ENCODE results near the gene ADGRB2. TPM values are rescaled to one million over a fixed set of nuclear protein-coding genes. Genes with fewer than 3 reads are reported as not detected.

ADGRB2 gene
- total RNA-seq, 1 experiment from 2014 or later = 12.3 TPM

DNA sequence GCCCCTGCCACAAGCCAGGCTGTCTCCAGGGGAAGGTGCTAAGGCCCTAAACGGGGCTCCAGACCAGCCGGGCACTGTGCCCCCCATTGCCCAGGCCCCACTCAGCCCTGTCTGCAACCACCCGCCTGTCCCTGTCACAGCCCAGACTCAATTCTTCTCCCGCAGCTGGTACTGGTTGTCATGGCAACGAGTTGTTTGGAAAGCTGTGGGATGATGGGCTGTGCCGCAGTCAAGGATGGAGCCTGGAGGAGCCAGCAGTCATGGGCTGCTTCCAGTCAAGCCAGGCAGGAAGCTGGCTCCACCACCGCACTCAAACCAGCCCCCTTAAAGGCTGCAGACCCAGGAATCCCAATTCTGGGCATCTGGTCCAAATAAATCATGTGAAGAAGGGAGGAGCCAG, 47.5 kb upstream of the ADGRB2 start:
- H3K9me2 ChIP-seq (replicated peaks; ENCODE audit: low read length) = no peaks in the 10 kb centered on the region
- CTCF ChIA-PET = interaction anchor here (0.7 kb wide), 1 partner anchor 14 kb away, joined by 4 read pairs; no protein-coding TSS in a partner anchor
- H3K4me2 ChIP-seq (ENCODE audit: low read length) = no peak overlapping the region
- BruUV-seq (replicated peaks) = no TSS peak
- intact Hi-C loops (cut with micrococcal nuclease) = loop anchor here (10.0 kb wide), 1 partner anchor 123 kb away; the partner anchor contains the start of gene PTP4A2
- DNase-seq = no peak
- POLR2A ChIA-PET (ENCODE audit: unreplicated experiment) = no interaction called here
- H3F3A ChIP-seq (ENCODE audit: low read length, unreplicated experiment) = peaks cover 6% of the 10 kb centered on the region
- no peak overlapping the region for H3K4me3 ChIP-seq (ENCODE audit: low read length)
- TF ChIP-seq EZH2 (IDR thresholded peaks at IDR 0.05; ENCODE audit: low read length, unreplicated experiment) (no peak), EZH2phosphoT487 (IDR thresholded peaks at IDR 0.05; ENCODE audit: borderline replicate concordance, low read length) (no peak)
- TF ChIP-seq, protein P1, sequence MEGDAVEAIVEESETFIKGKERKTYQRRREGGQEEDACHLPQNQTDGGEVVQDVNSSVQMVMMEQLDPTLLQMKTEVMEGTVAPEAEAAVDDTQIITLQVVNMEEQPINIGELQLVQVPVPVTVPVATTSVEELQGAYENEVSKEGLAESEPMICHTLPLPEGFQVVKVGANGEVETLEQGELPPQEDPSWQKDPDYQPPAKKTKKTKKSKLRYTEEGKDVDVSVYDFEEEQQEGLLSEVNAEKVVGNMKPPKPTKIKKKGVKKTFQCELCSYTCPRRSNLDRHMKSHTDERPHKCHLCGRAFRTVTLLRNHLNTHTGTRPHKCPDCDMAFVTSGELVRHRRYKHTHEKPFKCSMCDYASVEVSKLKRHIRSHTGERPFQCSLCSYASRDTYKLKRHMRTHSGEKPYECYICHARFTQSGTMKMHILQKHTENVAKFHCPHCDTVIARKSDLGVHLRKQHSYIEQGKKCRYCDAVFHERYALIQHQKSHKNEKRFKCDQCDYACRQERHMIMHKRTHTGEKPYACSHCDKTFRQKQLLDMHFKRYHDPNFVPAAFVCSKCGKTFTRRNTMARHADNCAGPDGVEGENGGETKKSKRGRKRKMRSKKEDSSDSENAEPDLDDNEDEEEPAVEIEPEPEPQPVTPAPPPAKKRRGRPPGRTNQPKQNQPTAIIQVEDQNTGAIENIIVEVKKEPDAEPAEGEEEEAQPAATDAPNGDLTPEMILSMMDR (conservative IDR thresholded peaks at IDR 0.05; ENCODE audit: low read depth, low read length) = no peak
- H3K4me1 ChIP-seq (ENCODE audit: insufficient read depth, low read length) = no peaks in the 10 kb centered on the region
- no peak overlapping the region for H3K27ac ChIP-seq (ENCODE audit: low read length)
- H2AFZ ChIP-seq (ENCODE audit: low read length) = no peak overlapping the region
- H3K9me3 ChIP-seq (ENCODE audit: low read length) = no peaks in the 10 kb centered on the region
- no peak for ATAC-seq
- no peaks in the 10 kb centered on the region for H4K20me1 ChIP-seq (ENCODE audit: low read length)
- no peaks in the 10 kb centered on the region for H3K36me3 ChIP-seq (ENCODE audit: low read depth, low read length)
- H3K9ac ChIP-seq (ENCODE audit: low read length) = no peak overlapping the region
- no peaks in the 10 kb centered on the region for H3K79me2 ChIP-seq (ENCODE audit: low read length)
- no peaks in the 10 kb centered on the region for H3K27me3 ChIP-seq (ENCODE audit: low read length)

DNA sequence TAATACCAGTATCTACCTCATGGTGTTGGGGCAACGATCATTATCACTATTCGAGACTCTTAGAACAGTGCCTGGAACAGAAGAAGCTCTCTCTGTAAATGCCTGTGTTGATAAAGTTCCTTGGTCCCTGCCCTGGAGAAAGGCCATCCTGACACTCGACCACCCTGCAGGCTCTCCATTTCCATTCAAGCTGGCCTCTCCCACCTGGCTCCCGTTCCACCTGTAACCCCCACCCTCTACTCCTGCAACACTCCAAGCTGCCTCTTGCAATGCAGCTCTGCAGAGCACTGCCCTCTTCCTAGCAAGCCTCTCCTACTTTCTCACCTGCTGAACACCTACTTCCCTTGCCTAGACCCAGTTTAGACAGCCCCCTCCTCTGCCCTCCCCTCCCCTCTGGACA, 45.6 kb upstream of the ADGRB2 start:
- ChIA-PET CTCF (no interaction called here), POLR2A (ENCODE audit: unreplicated experiment) (no interaction called here)
- TF ChIP-seq EZH2phosphoT487 (IDR thresholded peaks at IDR 0.05; ENCODE audit: borderline replicate concordance, low read length) (no peak), EZH2 (IDR thresholded peaks at IDR 0.05; ENCODE audit: low read length, unreplicated experiment) (no peak)
- TF ChIP-seq, protein P1 (conservative IDR thresholded peaks at IDR 0.05; ENCODE audit: low read depth, low read length) = no peak
- Histone ChIP-seq H4K20me1 (ENCODE audit: low read length) (no peaks in the 10 kb centered on the region), H3K4me1 (ENCODE audit: insufficient read depth, low read length) (no peaks in the 10 kb centered on the region), H3K4me3 (ENCODE audit: low read length) (no peak overlapping the region), H3K79me2 (ENCODE audit: low read length) (no peaks in the 10 kb centered on the region), H3K9me2 (replicated peaks; ENCODE audit: low read length) (no peaks in the 10 kb centered on the region), H3K36me3 (ENCODE audit: low read depth, low read length) (no peaks in the 10 kb centered on the region), H3K27ac (ENCODE audit: low read length) (no peak overlapping the region), H3K27me3 (ENCODE audit: low read length) (no peaks in the 10 kb centered on the region), H3K9me3 (ENCODE audit: low read length) (no peaks in the 10 kb centered on the region), H3F3A (ENCODE audit: low read length, unreplicated experiment) (peaks cover 6% of the 10 kb centered on the region), H3K4me2 (ENCODE audit: low read length) (no peak overlapping the region), H2AFZ (ENCODE audit: low read length) (no peak overlapping the region), H3K9ac (ENCODE audit: low read length) (no peak overlapping the region)
- DNase-seq (no peak), ATAC-seq (no peak)
- no TSS peak for BruUV-seq (replicated peaks)
- intact Hi-C loops (cut with micrococcal nuclease) = loop anchor here (10.0 kb wide), 1 partner anchor 125 kb away; the partner anchor contains the start of gene PTP4A2

DNA sequence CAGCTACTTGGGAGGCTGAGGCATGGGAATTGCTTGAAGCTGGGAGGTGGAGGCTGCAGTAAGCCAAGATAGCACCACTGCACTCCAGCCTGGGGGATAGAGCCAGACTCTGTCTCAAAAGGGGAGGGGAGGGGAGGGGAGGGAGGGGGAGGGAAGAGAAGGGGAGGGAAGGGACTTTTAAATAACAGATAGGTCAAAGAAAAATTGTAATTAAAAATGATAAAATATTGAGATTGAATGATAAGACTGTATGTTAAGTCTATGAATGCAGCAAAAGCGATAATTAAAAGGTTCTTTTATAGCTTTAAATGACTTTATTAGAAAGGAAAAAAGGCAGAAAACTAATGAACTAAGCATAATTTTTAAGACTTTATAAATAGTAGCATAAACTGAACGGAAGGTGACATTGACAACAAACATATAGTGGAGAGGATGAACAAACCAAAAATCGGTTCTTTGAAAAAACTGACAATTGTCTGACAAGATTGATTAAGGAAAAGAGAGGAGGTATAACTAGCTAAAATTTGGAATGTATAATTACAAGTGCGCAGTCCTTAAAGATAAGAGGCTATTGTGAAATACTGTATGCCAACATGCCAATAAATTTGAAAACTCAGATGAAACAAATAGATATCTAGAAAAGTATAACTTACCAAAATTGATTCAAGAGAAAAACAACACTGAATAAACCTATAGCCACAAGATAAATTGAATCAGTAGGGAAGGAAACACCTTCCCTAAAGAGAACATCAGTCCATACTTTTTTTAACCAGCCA, 43.3 kb upstream of the ADGRB2 start:
- Histone ChIP-seq H3K4me1 (ENCODE audit: insufficient read depth, low read length) (no peaks in the 10 kb centered on the region), H3K9ac (ENCODE audit: low read length) (no peak overlapping the region), H3K79me2 (ENCODE audit: low read length) (no peaks in the 10 kb centered on the region), H3K27me3 (ENCODE audit: low read length) (no peaks in the 10 kb centered on the region), H4K20me1 (ENCODE audit: low read length) (no peaks in the 10 kb centered on the region), H3K9me3 (ENCODE audit: low read length) (no peaks in the 10 kb centered on the region), H2AFZ (ENCODE audit: low read length) (no peak overlapping the region), H3K27ac (ENCODE audit: low read length) (no peak overlapping the region), H3K4me3 (ENCODE audit: low read length) (no peak overlapping the region), H3K36me3 (ENCODE audit: low read depth, low read length) (no peaks in the 10 kb centered on the region), H3K4me2 (ENCODE audit: low read length) (no peak overlapping the region), H3K9me2 (replicated peaks; ENCODE audit: low read length) (no peaks in the 10 kb centered on the region), H3F3A (ENCODE audit: low read length, unreplicated experiment) (peaks cover 6% of the 10 kb centered on the region)
- intact Hi-C loops (cut with micrococcal nuclease) = no loop called here
- POLR2A ChIA-PET (ENCODE audit: unreplicated experiment) = interaction anchor here (0.5 to 0.6 kb wide), 2 partner anchors 94 to 96 kb away, joined by 3 to 6 read pairs; no protein-coding TSS in a partner anchor
- BruUV-seq (replicated peaks) = no TSS peak
- CTCF ChIA-PET = no interaction called here
- DNase-seq (no peak), ATAC-seq (no peak)
- TF ChIP-seq, protein P1 (conservative IDR thresholded peaks at IDR 0.05; ENCODE audit: low read depth, low read length) = no peak
- TF ChIP-seq EZH2phosphoT487 (IDR thresholded peaks at IDR 0.05; ENCODE audit: borderline replicate concordance, low read length) = no peak
- no peak for TF ChIP-seq EZH2 (IDR thresholded peaks at IDR 0.05; ENCODE audit: low read length, unreplicated experiment)
